PC-3 (cell line): Measurements from ENCODE around the gene TNNT2. TPM values are rescaled to one million over a fixed set of nuclear protein-coding genes. Genes with fewer than 3 reads are reported as not detected.

ENCODE experiments used
- ATAC-seq: fragments of 200-7000 bp; cut with Tn5 transposase; 2 replicates; pipeline ENCODE4 v1.9.1; 2020; ENCODE audit warnings: mild to moderate bottlenecking, moderate library complexity
- BruUV-seq: library from RNA; stranded (reverse); fragments of 400-500 nt; replicated peaks from 2 replicates; lab custom pipeline; 2021; lab: Mats Ljungman, UMichigan
- CTCF ChIA-PET: fragments of 300-600 bp; sonication (Branson Sonifier 250); formaldehyde crosslinking; loops from one replicate; lab custom pipeline; 2022; ENCODE audit warnings: antibody characterized with exemption; lab: Charles Lee
- POLR2A ChIA-PET: fragments of 300-600 bp; sonication (Branson Sonifier 250); formaldehyde crosslinking; loops from one replicate; lab custom pipeline; 2022; ENCODE audit warnings: antibody characterized with exemption; ENCODE audit not compliant: unreplicated experiment; lab: Charles Lee
- DNase-seq: peaks from one replicate; pipeline ENCODE4 v3.0.0-alpha.2; 2015
- H2AFZ ChIP-seq: fragments of 300-600 bp; sonication (generic); 2 replicates; pipeline ENCODE4 v1.6.0; 2016; ENCODE audit warnings: antibody characterized with exemption, low read length
- H3F3A ChIP-seq: fragments of 300-600 bp; sonication (generic); one replicate; pipeline ENCODE4 v1.6.0; 2017; ENCODE audit warnings: antibody characterized with exemption, low read length, control low read depth, mild to moderate bottlenecking; ENCODE audit not compliant: unreplicated experiment
- H3K27ac ChIP-seq: fragments of 300-600 bp; sonication (generic); 2 replicates; pipeline ENCODE4 v1.5.1; 2016; ENCODE audit warnings: mild to moderate bottlenecking, low read length
- H3K27me3 ChIP-seq: fragments of 300-600 bp; sonication (generic); 2 replicates; pipeline ENCODE4 v1.6.1; 2016; ENCODE audit warnings: low read length, mixed read lengths
- H3K36me3 ChIP-seq: fragments of 300-600 bp; sonication (generic); 2 replicates; pipeline ENCODE4 v1.6.1; 2016; ENCODE audit warnings: low read depth, mixed run types, low read length, mixed read lengths
- H3K4me1 ChIP-seq: fragments of 300-600 bp; sonication (generic); 2 replicates; pipeline ENCODE4 v1.5.1; 2016; ENCODE audit warnings: low read length; ENCODE audit not compliant: insufficient read depth
- H3K4me2 ChIP-seq: fragments of 300-600 bp; sonication (generic); 2 replicates; pipeline ENCODE4 v1.6.0; 2016; ENCODE audit warnings: low read length
- H3K4me3 ChIP-seq: fragments of 300-600 bp; sonication (generic); 2 replicates; pipeline ENCODE4 v1.5.1; 2016; ENCODE audit warnings: mild to moderate bottlenecking, low read length, mixed read lengths
- H3K79me2 ChIP-seq: fragments of 300-600 bp; sonication (generic); 2 replicates; pipeline ENCODE4 v1.6.1; 2017; ENCODE audit warnings: low read length, mixed read lengths
- H3K9ac ChIP-seq: fragments of 300-600 bp; sonication (generic); 2 replicates; pipeline ENCODE4 v1.6.0; 2016; ENCODE audit warnings: mild to moderate bottlenecking, low read length
- H3K9me2 ChIP-seq: fragments of 300-600 bp; sonication (generic); replicated peaks from 2 replicates; pipeline ENCODE4 v1.6.1; 2016; ENCODE audit warnings: mixed run types, low read length, mixed read lengths
- H3K9me3 ChIP-seq: fragments of 300-600 bp; sonication (generic); 2 replicates; pipeline ENCODE4 v1.6.1; 2016; ENCODE audit warnings: low read length, mixed read lengths
- H4K20me1 ChIP-seq: fragments of 300-600 bp; sonication (generic); 2 replicates; pipeline ENCODE4 v1.6.1; 2016; ENCODE audit warnings: low read length, mixed read lengths
- CTCF ChIP-seq: fragments of 300-600 bp; sonication (generic); conservative IDR thresholded peaks from 2 replicates; pipeline ENCODE4 v1.5.1; 2017; ENCODE audit warnings: antibody characterized with exemption, low read depth, mild to moderate bottlenecking, low read length
- EZH2 ChIP-seq: fragments of 300-600 bp; sonication (generic); IDR thresholded peaks from one replicate; pipeline ENCODE4 v1.6.1; 2017; ENCODE audit warnings: antibody characterized with exemption, mild to moderate bottlenecking, low read length; ENCODE audit not compliant: unreplicated experiment
- EZH2phosphoT487 ChIP-seq: fragments of 300-600 bp; sonication (generic); IDR thresholded peaks from 2 replicates; pipeline ENCODE4 v1.6.1; 2018; ENCODE audit warnings: mild to moderate bottlenecking, antibody characterized with exemption, low read length, borderline replicate concordance
- intact Hi-C: fragments of 100-400 bp; cut with micrococcal nuclease; formaldehyde crosslinking; loops from 2 replicates; pipeline ENCODE4 v1.9.0; 2023
- total RNA-seq: library from RNA; depleted of rRNA; stranded (reverse); fragments of >200 nt; gene quantifications from 2 replicates; pipeline ENCODE4 v1.2.3, GENCODE V29; 2014

Gene TNNT2
- total RNA-seq, 1 experiment from 2014 or later = 1.1 TPM

- Histone ChIP-seq H3K36me3 (peaks cover 80% of the 10 kb centered on the region), H3K9ac (no peak overlapping the region), H3K4me1 (no peaks in the 10 kb centered on the region), H3K4me3 (no peak overlapping the region), H3K9me3 (no peaks in the 10 kb centered on the region), H3K27ac (no peak overlapping the region), H3K79me2 (no peaks in the 10 kb centered on the region), H3F3A (no peaks in the 10 kb centered on the region), H2AFZ (no peak overlapping the region), H4K20me1 (no peaks in the 10 kb centered on the region), H3K27me3 (no peaks in the 10 kb centered on the region), H3K4me2 (no peak overlapping the region), H3K9me2 (no peaks in the 10 kb centered on the region)
- DNase-seq (no peak), ATAC-seq (no peak)
- intact Hi-C loops = no loop called here
- TF ChIP-seq EZH2phosphoT487 (no peak), EZH2 (no peak), CTCF (no peak)
- ChIA-PET POLR2A (no interaction called here), CTCF (no interaction called here)
- BruUV-seq = no TSS peak
These were observed 49.7 kb downstream of the TNNT2 start for GRCh38 chr1:201327687-201328240.

- no TSS peak for BruUV-seq
- H3K27me3 ChIP-seq = no peaks in the 10 kb centered on the region
- H3K27ac ChIP-seq = no peak overlapping the region
- no peaks in the 10 kb centered on the region for H3K9me3 ChIP-seq
- no peak overlapping the region for H3K4me3 ChIP-seq
- ATAC-seq (no peak), DNase-seq (no peak)
- H3K4me2 ChIP-seq = no peak overlapping the region
- no peaks in the 10 kb centered on the region for H3F3A ChIP-seq
- TF ChIP-seq EZH2 (no peak), EZH2phosphoT487 (no peak), CTCF (no peak)
- H3K4me1 ChIP-seq = no peaks in the 10 kb centered on the region
- H3K36me3 ChIP-seq = peaks cover 90% of the 10 kb centered on the region
- CTCF ChIA-PET = no interaction called here
- intact Hi-C loops = no loop called here
- H3K79me2 ChIP-seq = no peaks in the 10 kb centered on the region
- H3K9ac ChIP-seq = no peak overlapping the region
- no peaks in the 10 kb centered on the region for H3K9me2 ChIP-seq
- POLR2A ChIA-PET = interaction anchor here (0.6 kb wide), 1 partner anchor 84 kb away, joined by 3 read pairs; no protein-coding TSS in a partner anchor
- no peaks in the 10 kb centered on the region for H4K20me1 ChIP-seq
- no peak overlapping the region for H2AFZ ChIP-seq
These were observed 50.8 kb downstream of the TNNT2 start for GRCh38 chr1:201326710-201327109.

DNA sequence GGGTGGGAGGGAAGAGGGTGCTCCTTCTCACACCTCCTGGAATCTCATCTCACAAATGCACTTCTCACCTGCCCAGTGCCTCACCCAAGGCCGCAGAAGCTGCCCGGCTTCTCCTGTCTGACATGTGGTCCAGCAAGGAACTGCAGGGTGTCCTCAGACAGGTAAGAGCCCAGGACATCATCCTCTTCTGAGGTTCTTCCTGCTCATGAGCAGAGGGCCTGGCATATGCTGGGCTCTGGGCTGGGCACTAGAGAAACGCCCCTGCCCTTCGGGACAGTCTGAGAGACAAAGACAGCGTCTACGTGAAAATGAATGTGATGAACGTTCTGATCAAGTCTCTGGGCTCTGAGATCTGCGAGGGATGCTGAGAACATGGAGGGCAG lies 51.8 kb downstream of the TNNT2 start:
- POLR2A ChIA-PET = no interaction called here
- CTCF ChIA-PET = no interaction called here
- TF ChIP-seq EZH2phosphoT487 = no peak
- TF ChIP-seq EZH2 = no peak

More for the DNA sequence above, 51.8 kb downstream of the TNNT2 start:
- no peak overlapping the region for H3K9ac ChIP-seq
- H3K79me2 ChIP-seq = no peaks in the 10 kb centered on the region
- no peak overlapping the region for H3K27ac ChIP-seq
- BruUV-seq = no TSS peak
- H3K27me3 ChIP-seq = no peaks in the 10 kb centered on the region
- no peaks in the 10 kb centered on the region for H4K20me1 ChIP-seq
- DNase-seq = no peak
- peaks cover 99% of the 10 kb centered on the region for H3K36me3 ChIP-seq
- no peak overlapping the region for H3K4me3 ChIP-seq
- H3K9me3 ChIP-seq = no peaks in the 10 kb centered on the region
- peak; percentile 29 for ATAC-seq
- intact Hi-C loops = no loop called here
- no peak overlapping the region for H2AFZ ChIP-seq
- H3K4me1 ChIP-seq = no peaks in the 10 kb centered on the region
- H3K9me2 ChIP-seq = no peaks in the 10 kb centered on the region
- no peak overlapping the region for H3K4me2 ChIP-seq
- no peaks in the 10 kb centered on the region for H3F3A ChIP-seq
